AG04450 (cell line): ENCODE data around the gene LRP2. TPM values are rescaled to one million over a fixed set of nuclear protein-coding genes. Genes with fewer than 3 reads are reported as not detected.
A peak's percentile ranks its signal among the peaks of the same experiment; 100 is the strongest.

ENCODE experiments used
- CTCF ChIA-PET: fragments of 300-600, 350-600 bp; formaldehyde crosslinking; extraction: SDS; loops from one replicate; lab custom pipeline; 2022; ENCODE audit warnings: antibody characterized with exemption, inconsistent platforms; lab: Charles Lee
- POLR2A ChIA-PET: fragments of 350-600 bp; formaldehyde crosslinking; extraction: SDS; loops from one replicate; lab custom pipeline; 2021; ENCODE audit warnings: antibody characterized with exemption, inconsistent platforms; lab: Yijun Ruan, JAX
- DNase-seq: peaks from one replicate; pipeline ENCODE4 v3.0.0-alpha.2; 2011; ENCODE audit warnings: low read depth, low spot score
- H3K27ac ChIP-seq: one replicate; pipeline ENCODE4 v1.5.1; 2012; ENCODE audit warnings: low read depth, low read length, control low read depth
- H3K27me3 ChIP-seq: one replicate; pipeline ENCODE4 v1.6.0; 2012; ENCODE audit warnings: low read length; ENCODE audit not compliant: control insufficient read depth, insufficient read depth
- H3K4me3 ChIP-seq: 2 replicates; pipeline ENCODE4 v1.5.1; 2011; ENCODE audit warnings: mild to moderate bottlenecking, low read depth, low read length, control low read depth
- H3K9me3 ChIP-seq: 2 replicates; pipeline ENCODE4 v1.5.1; 2012; ENCODE audit warnings: low read length; ENCODE audit not compliant: control insufficient read depth, insufficient read depth
- CTCF ChIP-seq: IDR thresholded peaks from 2 replicates; pipeline ENCODE4 v1.5.1; 2011; ENCODE audit warnings: low read depth, low read length, control low read depth, inconsistent platforms
- polyA plus RNA-seq: library from polyadenylated mRNA; depleted of rRNA; stranded (reverse); fragments of >200 nt; gene quantifications from 2 replicates; pipeline ENCODE4 v1.2.3, GENCODE V29; 2011

Gene LRP2
- polyA plus RNA-seq, 1 experiment, result not detected

DNA sequence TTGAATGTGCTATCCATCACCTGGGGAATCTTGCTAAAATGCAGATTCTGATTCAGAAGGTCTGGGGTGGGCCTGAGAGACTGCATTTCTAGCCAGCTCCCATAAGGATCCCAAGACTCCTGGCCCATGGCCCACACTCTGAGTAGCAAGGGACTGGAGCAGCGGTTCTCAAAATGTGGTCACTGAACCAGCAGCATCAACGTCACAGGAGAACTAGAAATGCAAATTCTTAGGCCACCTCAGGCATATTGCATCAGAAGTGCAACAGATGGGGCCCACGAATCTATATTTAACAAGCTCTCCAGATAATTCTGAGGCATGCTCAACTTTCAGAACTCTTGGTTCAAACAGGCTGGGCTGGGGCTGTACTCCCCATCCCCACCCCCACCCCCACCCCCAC is 218.3 kb downstream of the LRP2 start:
- no peak for TF ChIP-seq CTCF
- Histone ChIP-seq H3K4me3 (no peak overlapping the region), H3K27ac (no peak overlapping the region), H3K27me3 (peaks cover 2% of the 10 kb centered on the region), H3K9me3 (no peaks in the 10 kb centered on the region)
- ChIA-PET POLR2A (no interaction called here), CTCF (interaction anchor here (1.1 to 6.2 kb wide), 4 partner anchors 10 to 35 kb away, joined by 4 to 53 read pairs (median 4); no protein-coding TSS in a partner anchor)
- DNase-seq, result no peak

DNA sequence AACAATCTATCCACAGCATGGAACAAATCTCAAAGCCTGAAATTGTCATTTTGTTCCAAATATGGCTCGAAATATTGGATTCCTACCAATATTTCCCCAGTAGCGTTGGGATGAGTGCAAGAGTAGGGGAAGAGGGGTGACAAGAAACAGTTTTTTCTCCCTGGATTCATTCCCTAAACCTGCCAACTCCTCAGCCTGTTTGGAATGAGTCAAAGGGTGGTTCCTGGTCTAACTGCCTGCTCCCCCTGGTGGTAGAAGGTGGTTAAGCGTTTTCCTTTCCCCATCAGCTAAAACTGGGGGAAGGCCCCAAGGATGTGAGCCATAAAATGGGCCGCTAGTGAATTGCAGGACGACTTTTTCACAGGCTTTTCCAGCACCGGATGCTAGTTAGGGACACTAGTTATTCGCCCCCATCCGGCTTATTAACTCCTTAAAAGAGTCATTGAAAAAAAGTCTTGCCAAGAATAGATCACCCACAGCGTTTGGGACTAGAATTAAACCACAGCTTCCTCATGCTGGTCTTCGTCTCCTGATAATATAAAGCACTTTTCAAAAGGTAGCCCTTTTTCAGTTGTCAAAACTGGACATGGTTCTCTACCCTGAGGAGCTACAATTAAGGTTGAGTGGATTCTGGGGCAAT is 220.5 kb downstream of the LRP2 start:
- CTCF ChIA-PET, result interaction anchor here (0.6 to 6.2 kb wide), 9 partner anchors 10 to 1024 kb away, joined by 3 to 53 read pairs (median 4); no protein-coding TSS in a partner anchor
- peak; percentile 7 for DNase-seq
- peaks cover 2% of the 10 kb centered on the region for H3K27me3 ChIP-seq
- peak; percentile 89 for TF ChIP-seq CTCF
- H3K27ac ChIP-seq, result no peak overlapping the region
- no peak overlapping the region for H3K4me3 ChIP-seq
- POLR2A ChIA-PET, result no interaction called here
- H3K9me3 ChIP-seq, result no peaks in the 10 kb centered on the region

DNA sequence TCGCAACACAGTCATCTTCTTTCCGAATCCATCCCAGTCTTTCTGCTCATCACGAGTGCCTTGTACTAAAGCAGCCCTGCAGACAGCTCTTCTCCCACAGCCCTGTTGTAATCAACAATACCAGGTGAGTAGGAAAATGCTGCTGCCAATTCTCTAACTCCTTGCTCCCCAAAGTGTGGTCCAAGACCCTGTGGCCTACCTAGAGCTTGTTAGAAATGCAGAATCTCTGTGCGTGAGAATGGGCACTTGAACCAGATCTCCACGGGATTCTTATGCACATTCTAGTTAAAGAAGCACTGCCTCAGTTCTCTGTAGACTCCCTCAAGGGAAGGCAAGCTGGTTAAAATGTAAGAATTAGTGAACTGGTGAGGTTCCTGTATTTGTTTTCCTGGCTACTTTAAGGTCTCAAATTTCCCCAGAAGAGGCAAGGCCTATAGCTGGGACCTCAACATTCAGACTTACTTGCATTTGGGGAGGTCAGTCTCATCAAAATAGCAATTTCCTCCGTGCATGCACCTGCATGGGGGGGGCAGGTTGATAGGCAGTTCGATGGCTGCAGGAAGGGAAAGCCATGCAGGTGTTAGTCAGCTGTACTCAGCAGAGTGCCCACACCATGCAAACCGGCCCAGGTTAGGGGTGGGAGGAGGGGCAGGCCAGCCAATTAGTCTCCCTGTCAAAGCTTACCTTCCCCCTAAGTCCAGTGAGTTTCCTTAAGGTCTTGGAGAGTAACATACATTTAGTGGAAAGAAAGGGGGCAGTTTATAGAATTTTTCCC is 222.2 kb downstream of the LRP2 start:
- no peak for TF ChIP-seq CTCF
- POLR2A ChIA-PET, result no interaction called here
- no peaks in the 10 kb centered on the region for H3K9me3 ChIP-seq
- H3K27ac ChIP-seq, result no peak overlapping the region
- DNase-seq, result no peak
- no peak overlapping the region for H3K4me3 ChIP-seq
- CTCF ChIA-PET, result interaction anchor here (1.3 to 6.2 kb wide), 3 partner anchors 8 to 182 kb away, joined by 3 to 53 read pairs (median 13); no protein-coding TSS in a partner anchor
- H3K27me3 ChIP-seq, result no peaks in the 10 kb centered on the region

DNA sequence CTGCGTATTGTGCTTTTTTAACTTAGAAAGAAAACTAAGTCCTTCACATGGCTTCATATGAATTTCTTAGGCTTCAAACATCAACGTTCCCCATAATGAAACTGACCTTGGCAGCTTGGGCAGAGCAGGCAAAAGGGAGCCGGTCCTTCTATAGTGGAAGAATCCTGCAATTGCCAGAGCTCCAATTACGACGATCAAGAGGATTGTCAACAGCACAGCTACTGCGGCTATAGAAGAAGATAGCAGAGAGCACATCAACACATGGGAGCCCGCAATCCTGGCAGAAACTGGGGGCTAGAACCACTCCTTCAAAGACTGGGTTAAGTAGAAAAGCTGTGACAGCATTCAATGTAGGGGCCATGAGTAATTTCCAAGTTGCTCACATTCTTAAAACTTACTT is 223.2 kb downstream of the LRP2 start:
- Histone ChIP-seq H3K9me3 (no peaks in the 10 kb centered on the region), H3K4me3 (no peak overlapping the region), H3K27ac (no peak overlapping the region), H3K27me3 (no peaks in the 10 kb centered on the region)
- no peak for TF ChIP-seq CTCF
- ChIA-PET CTCF (interaction anchor here (0.8 to 6.2 kb wide), 3 partner anchors 11 to 30 kb away, joined by 3 to 53 read pairs (median 4); no protein-coding TSS in a partner anchor), POLR2A (no interaction called here)
- no peak for DNase-seq

DNA sequence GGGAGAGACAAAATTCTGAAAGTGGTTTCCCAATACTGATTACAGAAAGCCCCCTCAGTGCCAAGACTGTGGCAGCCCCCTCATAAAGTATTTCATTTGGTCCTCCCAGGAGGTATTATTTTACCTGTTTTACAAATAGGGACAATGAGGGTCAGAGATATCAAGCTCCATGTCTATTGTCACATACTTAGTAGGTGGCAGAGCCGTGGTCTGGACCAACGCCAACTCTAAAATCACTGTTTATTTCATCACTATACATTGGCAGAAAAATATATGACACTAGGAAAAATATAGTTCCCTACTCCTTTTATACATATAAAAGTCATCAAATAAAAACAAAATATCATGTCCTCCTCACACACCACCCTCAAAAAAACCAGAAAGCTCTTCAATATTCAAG is 224.4 kb downstream of the LRP2 start:
- no peak for TF ChIP-seq CTCF
- POLR2A ChIA-PET, result interaction anchor here (1.1 kb wide), 1 partner anchor 28 kb away, joined by 5 read pairs; no protein-coding TSS in a partner anchor
- DNase-seq, result no peak
- CTCF ChIA-PET, result no interaction called here
- Histone ChIP-seq H3K4me3 (no peak overlapping the region), H3K27ac (no peak overlapping the region), H3K27me3 (no peaks in the 10 kb centered on the region), H3K9me3 (no peaks in the 10 kb centered on the region)
